ENCODE data around the gene PCDHB12. TPM values are rescaled to one million over a fixed set of nuclear protein-coding genes. Genes with fewer than 3 reads are reported as not detected.

PCDHB12 gene
- polyA plus RNA-seq, 3 donors: not detected

DNA sequence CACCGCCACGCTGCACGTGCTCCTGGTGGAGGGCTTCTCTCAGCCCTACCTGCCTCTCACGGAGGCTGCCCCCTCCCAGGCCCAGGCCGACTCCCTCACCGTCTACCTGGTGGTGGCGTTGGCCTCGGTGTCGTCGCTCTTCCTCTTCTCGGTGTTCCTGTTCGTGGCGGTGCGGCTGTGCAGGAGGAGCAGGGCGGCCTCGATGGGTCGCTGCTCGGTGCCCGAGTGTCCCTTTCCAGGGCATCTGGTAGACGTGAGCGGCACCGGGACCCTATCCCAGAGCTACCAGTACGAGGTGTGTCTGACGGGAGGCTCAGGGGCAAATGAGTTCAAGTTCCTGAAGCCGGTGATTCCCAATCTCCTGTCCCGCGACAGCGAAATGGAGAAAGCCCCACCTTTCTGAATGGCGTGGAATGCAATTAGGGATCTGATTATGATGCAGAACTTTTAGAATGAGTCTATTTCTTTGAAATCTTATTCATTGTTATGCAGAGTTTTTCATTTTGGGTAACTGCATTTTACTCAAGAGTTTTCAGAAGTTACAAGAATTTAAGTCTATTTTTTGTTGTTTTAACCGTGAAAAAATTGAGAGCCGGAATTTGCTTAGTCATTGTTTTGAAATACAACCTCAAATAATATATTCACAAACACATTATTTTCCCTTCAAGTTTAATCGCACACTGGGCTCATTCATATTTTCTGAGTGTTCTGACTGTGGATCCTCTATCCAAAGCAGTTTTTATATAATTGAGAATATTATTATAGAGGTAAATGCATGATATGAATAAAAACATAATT, 28.2 kb downstream of the PCDHB12 start:
- H3K27me3 ChIP-seq (ENCODE audit: control insufficient read depth in 2 of 2, insufficient read depth in 2 of 2, low read length in 2 of 2): peaks cover 8 to 37% of the 10 kb centered on the region in 2 donors
- peaks cover 48 to 77% of the 10 kb centered on the region in 2 donors for H3K9me3 ChIP-seq (replicated peaks in 1 of 2; ENCODE audit: control insufficient read depth in 1 of 2, insufficient read depth in 1 of 2, low read length in 2 of 2)
- H3K4me3 ChIP-seq (replicated peaks in 1 of 3; ENCODE audit: low read depth in 2 of 3, low read length in 3 of 3): no peak overlapping the region
- TF ChIP-seq, protein P1, sequence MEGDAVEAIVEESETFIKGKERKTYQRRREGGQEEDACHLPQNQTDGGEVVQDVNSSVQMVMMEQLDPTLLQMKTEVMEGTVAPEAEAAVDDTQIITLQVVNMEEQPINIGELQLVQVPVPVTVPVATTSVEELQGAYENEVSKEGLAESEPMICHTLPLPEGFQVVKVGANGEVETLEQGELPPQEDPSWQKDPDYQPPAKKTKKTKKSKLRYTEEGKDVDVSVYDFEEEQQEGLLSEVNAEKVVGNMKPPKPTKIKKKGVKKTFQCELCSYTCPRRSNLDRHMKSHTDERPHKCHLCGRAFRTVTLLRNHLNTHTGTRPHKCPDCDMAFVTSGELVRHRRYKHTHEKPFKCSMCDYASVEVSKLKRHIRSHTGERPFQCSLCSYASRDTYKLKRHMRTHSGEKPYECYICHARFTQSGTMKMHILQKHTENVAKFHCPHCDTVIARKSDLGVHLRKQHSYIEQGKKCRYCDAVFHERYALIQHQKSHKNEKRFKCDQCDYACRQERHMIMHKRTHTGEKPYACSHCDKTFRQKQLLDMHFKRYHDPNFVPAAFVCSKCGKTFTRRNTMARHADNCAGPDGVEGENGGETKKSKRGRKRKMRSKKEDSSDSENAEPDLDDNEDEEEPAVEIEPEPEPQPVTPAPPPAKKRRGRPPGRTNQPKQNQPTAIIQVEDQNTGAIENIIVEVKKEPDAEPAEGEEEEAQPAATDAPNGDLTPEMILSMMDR (IDR thresholded peaks at IDR 0.05): no peak
- H3K9ac ChIP-seq (ENCODE audit: insufficient read depth, low read length, poor library complexity, severe bottlenecking): no peak overlapping the region
- intact Hi-C loops (cut with micrococcal nuclease): no loop called here
- no peaks in the 10 kb centered on the region for H3K36me3 ChIP-seq (replicated peaks in 1 of 2; ENCODE audit: control insufficient read depth in 1 of 2, insufficient read depth in 2 of 2, low read length in 2 of 2)
- H4K20me1 ChIP-seq (ENCODE audit: insufficient read depth, low read length): no peaks in the 10 kb centered on the region
- Mint-ChIP-seq H3K36me3 (peaks cover 3% of the 10 kb centered on the region in 2 donors), H3K27me3 (ENCODE audit: low read depth in 3 of 3) (peaks cover 18 to 31% (median 28%) of the 10 kb centered on the region in 3 donors), H3K9me3 (peaks cover 31 to 77% (median 59%) of the 10 kb centered on the region in 7 donors), H3K4me1 (no peaks in the 10 kb centered on the region), H3K4me3 (no peak overlapping the region), H3K27ac (peak overlapping the region in 1 of 7 donors; percentile 50)
- H3K4me1 ChIP-seq (ENCODE audit: control insufficient read depth in 1 of 2, insufficient read depth in 2 of 2, low read length in 2 of 2): no peaks in the 10 kb centered on the region
- no peak for DNase-seq
- no peak overlapping the region for H3K4me2 ChIP-seq (replicated peaks; ENCODE audit: extremely low read depth, low read length, poor library complexity, severe bottlenecking)
- WGBS (ENCODE audit: insufficient coverage): 19% methylated on average over 21 of the region's 32 CpGs
- no peaks in the 10 kb centered on the region for H3K79me2 ChIP-seq (ENCODE audit: insufficient read depth, low read length)
- no peak overlapping the region for H2AFZ ChIP-seq (ENCODE audit: insufficient read depth, low read depth, low read length, poor library complexity, severe bottlenecking)
- no peak overlapping the region for H3K27ac ChIP-seq (ENCODE audit: low read depth in 1 of 2, low read length in 2 of 2)

- intact Hi-C loops (cut with micrococcal nuclease): no loop called here
- Histone ChIP-seq H3K4me3 (replicated peaks in 1 of 3; ENCODE audit: low read depth in 2 of 3, low read length in 3 of 3) (no peak overlapping the region), H3K4me1 (ENCODE audit: control insufficient read depth in 1 of 2, insufficient read depth in 2 of 2, low read length in 2 of 2) (no peaks in the 10 kb centered on the region), H3K79me2 (ENCODE audit: insufficient read depth, low read length) (no peaks in the 10 kb centered on the region), H3K4me2 (replicated peaks; ENCODE audit: extremely low read depth, low read length, poor library complexity, severe bottlenecking) (no peak overlapping the region), H4K20me1 (ENCODE audit: insufficient read depth, low read length) (no peaks in the 10 kb centered on the region), H2AFZ (ENCODE audit: insufficient read depth, low read depth, low read length, poor library complexity, severe bottlenecking) (no peak overlapping the region), H3K27ac (ENCODE audit: low read depth in 1 of 2, low read length in 2 of 2) (no peak overlapping the region), H3K9ac (ENCODE audit: insufficient read depth, low read length, poor library complexity, severe bottlenecking) (no peak overlapping the region), H3K36me3 (replicated peaks in 1 of 2; ENCODE audit: control insufficient read depth in 1 of 2, insufficient read depth in 2 of 2, low read length in 2 of 2) (no peaks in the 10 kb centered on the region), H3K27me3 (ENCODE audit: control insufficient read depth in 2 of 2, insufficient read depth in 2 of 2, low read length in 2 of 2) (peaks cover 2 to 21% of the 10 kb centered on the region in 2 donors), H3K9me3 (replicated peaks in 1 of 2; ENCODE audit: control insufficient read depth in 1 of 2, insufficient read depth in 1 of 2, low read length in 2 of 2) (peaks cover 52 to 90% of the 10 kb centered on the region in 2 donors)
- DNase-seq: no peak
- Mint-ChIP-seq H3K27me3 (ENCODE audit: low read depth in 3 of 3) (peaks cover 5 to 28% (median 25%) of the 10 kb centered on the region in 3 donors), H3K4me1 (no peaks in the 10 kb centered on the region), H3K27ac (no peak overlapping the region), H3K36me3 (peaks cover 2% of the 10 kb centered on the region in 2 donors), H3K9me3 (peaks cover 37 to 77% (median 71%) of the 10 kb centered on the region in 7 donors), H3K4me3 (no peak overlapping the region)
- WGBS (ENCODE audit: insufficient coverage): 31% methylated on average over 43 of the region's 43 CpGs
- TF ChIP-seq, protein P1 (IDR thresholded peaks at IDR 0.05): no peak
Observed at GRCh38 chr5:141241496-141241895, 33.0 kb downstream of the PCDHB12 start.

All from CD14-positive monocyte (primary cell).